HepG2 (cell line): ENCODE measurements around the gene NATD1. TPM values are rescaled to one million over a fixed set of nuclear protein-coding genes. Genes with fewer than 3 reads are reported as not detected.
A peak's percentile ranks its signal among the peaks of the same experiment; 100 is the strongest.

ENCODE experiments used
- BRD4 ChIP-seq: sonication (generic); formaldehyde crosslinking; IDR thresholded peaks from 2 replicates; pipeline ENCODE4 v1.4.0; 2020; ENCODE audit warnings: missing genetic modification reagents
- CERS6 ChIP-seq: sonication (generic); formaldehyde crosslinking; IDR thresholded peaks from 2 replicates; pipeline ENCODE4 v1.5.0; 2020; ENCODE audit warnings: missing genetic modification reagents
- HNRNPH1 ChIP-seq: fragments of 200-400 bp; formaldehyde crosslinking; optimal IDR thresholded peaks from 2 replicates; pipeline ENCODE3; 2017; ENCODE audit warnings: mild to moderate bottlenecking, low read depth, low read length
- IKZF4 ChIP-seq: sonication (generic); formaldehyde crosslinking; IDR thresholded peaks from 2 replicates; pipeline ENCODE4 v1.5.1; 2020; ENCODE audit warnings: borderline replicate concordance, mild to moderate bottlenecking, low read depth, missing genetic modification reagents; ENCODE audit errors: not compliant biosample characterization
- KDM3A ChIP-seq: IDR thresholded peaks from 2 replicates; pipeline ENCODE4 v1.6.1; 2018; ENCODE audit warnings: low read depth, missing compliant biosample characterization
- NCOA1 ChIP-seq: sonication (generic); formaldehyde crosslinking; IDR thresholded peaks from 2 replicates; pipeline ENCODE4 v1.9.0; 2021; ENCODE audit warnings: missing genetic modification reagents
- NRL ChIP-seq: sonication (generic); formaldehyde crosslinking; IDR thresholded peaks from 2 replicates; pipeline ENCODE4 v1.5.0; 2020; ENCODE audit warnings: missing genetic modification reagents, mild to moderate bottlenecking, moderate library complexity, borderline replicate concordance
- PRDM15 ChIP-seq: sonication (generic); formaldehyde crosslinking; IDR thresholded peaks from 2 replicates; pipeline ENCODE4 v1.4.0; 2020; ENCODE audit warnings: missing genetic modification reagents
- SIX4 ChIP-seq: sonication (generic); formaldehyde crosslinking; IDR thresholded peaks from 2 replicates; pipeline ENCODE4 v1.4.0; 2020; ENCODE audit warnings: missing genetic modification reagents
- SMYD3 ChIP-seq: sonication (generic); formaldehyde crosslinking; IDR thresholded peaks from 2 replicates; pipeline ENCODE4 v1.8.1; 2023; ENCODE audit warnings: mild to moderate bottlenecking, missing genetic modification reagents
- SOX5 ChIP-seq: IDR thresholded peaks from 2 replicates; pipeline ENCODE4 v1.6.1; 2016; ENCODE audit warnings: borderline replicate concordance
- SUZ12 ChIP-seq: fragments of 150-350 bp; IDR thresholded peaks from 2 replicates; pipeline ENCODE4 v1.6.1; 2014; ENCODE audit warnings: low read depth, low read length
- SYNCRIP ChIP-seq: fragments of 200-400 bp; formaldehyde crosslinking; IDR thresholded peaks from 2 replicates; pipeline ENCODE4 v1.6.1; 2018; ENCODE audit warnings: mild to moderate bottlenecking, low read depth, low read length; ENCODE audit not compliant: insufficient read depth
- ZNF354B ChIP-seq: sonication (generic); formaldehyde crosslinking; IDR thresholded peaks from 2 replicates; pipeline ENCODE4 v1.8.0; 2022; ENCODE audit warnings: mild to moderate bottlenecking, missing genetic modification reagents
- ZNF615 ChIP-seq: sonication (generic); formaldehyde crosslinking; IDR thresholded peaks from 2 replicates; pipeline ENCODE4 v1.5.0; 2020; ENCODE audit warnings: mild to moderate bottlenecking, missing genetic modification reagents, borderline replicate concordance
- polyA plus RNA-seq, 8 experiments: library from polyadenylated mRNA; depleted of rRNA in 3 of 8; stranded (reverse) in 7 of 8; unstranded in 1 of 8; fragments of >200 nt; fragmentation: Illumina TruSeq in 4 of 8; extraction: Trizol in 4 of 8; gene quantifications; 2 replicates each; pipeline versions ENCODE4 v1.2.1 to v1.2.3, GENCODE V29; 2011 to 2016; ENCODE audit warnings: low read depth in 4 of 8, missing spikeins in 1 of 8, mixed read lengths in 1 of 8; ENCODE audit not compliant: insufficient read depth in 1 of 8
- total RNA-seq, 5 experiments: library from RNA; depleted of rRNA; stranded (reverse); fragments of >200 nt; fragmentation: Illumina TruSeq; extraction: Trizol; gene quantifications; 2 replicates each; pipeline ENCODE4 v1.2.3, GENCODE V29; 2016; ENCODE audit warnings: low read depth in 1 of 5
- TF ChIP-seq, protein P1 (sequence below): fragments of 450-650 bp; IDR thresholded peaks from 2 replicates; pipeline ENCODE4 v1.6.1; 2017; ENCODE audit warnings: mild to moderate bottlenecking
- TF ChIP-seq, protein P2 (sequence below): sonication (generic); formaldehyde crosslinking; IDR thresholded peaks from 2 replicates; pipeline ENCODE4 v1.4.0; 2020; ENCODE audit warnings: mild to moderate bottlenecking, missing genetic modification reagents
- TF ChIP-seq, protein P3 (sequence below): sonication (generic); formaldehyde crosslinking; IDR thresholded peaks from 2 replicates; pipeline ENCODE4 v1.4.0; 2020; ENCODE audit warnings: low read depth, mild to moderate bottlenecking, missing genetic modification reagents

The NATD1 gene
- total and polyA plus RNA-seq, 2 of the 13 experiments (the other 11 are each of a cell fraction or from before 2014, with no cell fraction given): 0.31 to 2.3 TPM

DNA sequence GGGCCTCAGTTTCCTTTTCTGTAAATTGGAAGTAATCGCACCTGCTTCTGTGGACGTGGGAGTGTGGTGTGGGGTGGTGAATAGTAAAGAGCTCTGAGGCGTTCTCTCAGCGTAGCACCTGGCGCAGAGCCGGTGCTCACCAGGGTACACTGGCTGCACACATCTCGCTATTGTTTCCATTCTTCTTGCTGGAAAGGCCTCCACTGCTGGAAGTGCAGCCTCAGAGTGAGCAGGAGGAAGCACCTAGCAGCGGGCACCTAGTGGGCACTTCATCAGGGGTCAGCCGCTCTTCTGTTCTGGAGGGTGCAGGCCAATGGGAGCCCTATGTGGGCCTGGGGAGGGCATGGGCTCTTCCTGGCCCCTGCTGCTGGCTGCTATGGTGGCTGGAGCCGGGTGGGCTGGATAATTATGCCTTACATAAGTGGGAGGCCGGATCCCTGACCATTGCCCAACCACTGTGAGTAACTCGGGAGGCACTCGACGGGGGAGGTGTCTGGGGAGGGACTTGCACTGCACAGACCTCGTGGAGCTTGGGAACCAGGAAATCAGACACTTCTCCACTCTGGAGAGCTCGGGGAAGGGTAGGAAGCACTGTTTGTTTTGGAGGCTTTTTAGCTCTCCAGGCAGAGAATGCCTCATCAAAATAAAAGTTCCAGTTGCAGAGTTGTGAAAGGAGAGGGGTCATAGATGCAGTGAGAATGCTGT, 33.0 kb upstream of the NATD1 start (continued):
- TF ChIP-seq SMYD3 (peak; percentile 77), KDM3A (no peak; the same call in 1 of the 2 replicates), CERS6 (CRISPR knock-in tag) (no peak), IKZF4 (CRISPR knock-in tag) (no peak), SIX4 (CRISPR knock-in tag) (peak; percentile 64; the same call in 1 of the 2 replicates), ZNF354B (CRISPR knock-in tag) (no peak), SOX5 (CRISPR knock-in tag) (peak; percentile 52; the same call in 1 of the 2 replicates), PRDM15 (CRISPR knock-in tag) (no peak), SYNCRIP (no peak), NCOA1 (CRISPR knock-in tag) (0 out of 2 replicates have a peak, but pooled peaks have one; percentile 40), NRL (CRISPR knock-in tag) (0 out of 2 replicates have a peak, but pooled peaks have one; percentile 55), HNRNPH1 (no peak), SUZ12 (no peak), ZNF615 (CRISPR knock-in tag) (no peak), BRD4 (CRISPR knock-in tag) (peak; percentile 34; the same call in 1 of the 2 replicates)
- TF ChIP-seq, protein P1, sequence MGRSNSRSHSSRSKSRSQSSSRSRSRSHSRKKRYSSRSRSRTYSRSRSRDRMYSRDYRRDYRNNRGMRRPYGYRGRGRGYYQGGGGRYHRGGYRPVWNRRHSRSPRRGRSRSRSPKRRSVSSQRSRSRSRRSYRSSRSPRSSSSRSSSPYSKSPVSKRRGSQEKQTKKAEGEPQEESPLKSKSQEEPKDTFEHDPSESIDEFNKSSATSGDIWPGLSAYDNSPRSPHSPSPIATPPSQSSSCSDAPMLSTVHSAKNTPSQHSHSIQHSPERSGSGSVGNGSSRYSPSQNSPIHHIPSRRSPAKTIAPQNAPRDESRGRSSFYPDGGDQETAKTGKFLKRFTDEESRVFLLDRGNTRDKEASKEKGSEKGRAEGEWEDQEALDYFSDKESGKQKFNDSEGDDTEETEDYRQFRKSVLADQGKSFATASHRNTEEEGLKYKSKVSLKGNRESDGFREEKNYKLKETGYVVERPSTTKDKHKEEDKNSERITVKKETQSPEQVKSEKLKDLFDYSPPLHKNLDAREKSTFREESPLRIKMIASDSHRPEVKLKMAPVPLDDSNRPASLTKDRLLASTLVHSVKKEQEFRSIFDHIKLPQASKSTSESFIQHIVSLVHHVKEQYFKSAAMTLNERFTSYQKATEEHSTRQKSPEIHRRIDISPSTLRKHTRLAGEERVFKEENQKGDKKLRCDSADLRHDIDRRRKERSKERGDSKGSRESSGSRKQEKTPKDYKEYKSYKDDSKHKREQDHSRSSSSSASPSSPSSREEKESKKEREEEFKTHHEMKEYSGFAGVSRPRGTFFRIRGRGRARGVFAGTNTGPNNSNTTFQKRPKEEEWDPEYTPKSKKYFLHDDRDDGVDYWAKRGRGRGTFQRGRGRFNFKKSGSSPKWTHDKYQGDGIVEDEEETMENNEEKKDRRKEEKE: no peak
- TF ChIP-seq, protein P2, sequence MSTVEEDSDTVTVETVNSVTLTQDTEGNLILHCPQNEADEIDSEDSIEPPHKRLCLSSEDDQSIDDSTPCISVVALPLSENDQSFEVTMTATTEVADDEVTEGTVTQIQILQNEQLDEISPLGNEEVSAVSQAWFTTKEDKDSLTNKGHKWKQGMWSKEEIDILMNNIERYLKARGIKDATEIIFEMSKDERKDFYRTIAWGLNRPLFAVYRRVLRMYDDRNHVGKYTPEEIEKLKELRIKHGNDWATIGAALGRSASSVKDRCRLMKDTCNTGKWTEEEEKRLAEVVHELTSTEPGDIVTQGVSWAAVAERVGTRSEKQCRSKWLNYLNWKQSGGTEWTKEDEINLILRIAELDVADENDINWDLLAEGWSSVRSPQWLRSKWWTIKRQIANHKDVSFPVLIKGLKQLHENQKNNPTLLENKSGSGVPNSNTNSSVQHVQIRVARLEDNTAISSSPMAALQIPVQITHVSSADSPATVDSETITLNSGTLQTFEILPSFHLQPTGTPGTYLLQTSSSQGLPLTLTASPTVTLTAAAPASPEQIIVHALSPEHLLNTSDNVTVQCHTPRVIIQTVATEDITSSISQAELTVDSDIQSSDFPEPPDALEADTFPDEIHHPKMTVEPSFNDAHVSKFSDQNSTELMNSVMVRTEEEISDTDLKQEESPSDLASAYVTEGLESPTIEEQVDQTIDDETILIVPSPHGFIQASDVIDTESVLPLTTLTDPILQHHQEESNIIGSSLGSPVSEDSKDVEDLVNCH: no peak
- TF ChIP-seq, protein P3, sequence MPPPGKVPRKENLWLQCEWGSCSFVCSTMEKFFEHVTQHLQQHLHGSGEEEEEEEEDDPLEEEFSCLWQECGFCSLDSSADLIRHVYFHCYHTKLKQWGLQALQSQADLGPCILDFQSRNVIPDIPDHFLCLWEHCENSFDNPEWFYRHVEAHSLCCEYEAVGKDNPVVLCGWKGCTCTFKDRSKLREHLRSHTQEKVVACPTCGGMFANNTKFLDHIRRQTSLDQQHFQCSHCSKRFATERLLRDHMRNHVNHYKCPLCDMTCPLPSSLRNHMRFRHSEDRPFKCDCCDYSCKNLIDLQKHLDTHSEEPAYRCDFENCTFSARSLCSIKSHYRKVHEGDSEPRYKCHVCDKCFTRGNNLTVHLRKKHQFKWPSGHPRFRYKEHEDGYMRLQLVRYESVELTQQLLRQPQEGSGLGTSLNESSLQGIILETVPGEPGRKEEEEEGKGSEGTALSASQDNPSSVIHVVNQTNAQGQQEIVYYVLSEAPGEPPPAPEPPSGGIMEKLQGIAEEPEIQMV: no peak
